HG03571 (cell line): ENCODE data around the gene CTSD.

ENCODE experiments used
- ATAC-seq: cut with Tn5 transposase; IDR thresholded peaks from one replicate; pipeline ENCODE4 v1.9.1; 2021; ENCODE audit not compliant: unreplicated experiment

The CTSD gene

GRCh38 chr11:1732418-1733008 is 31.2 kb downstream of the CTSD start:
- ATAC-seq: no peak

- no peak for ATAC-seq
These were observed 32.2 kb downstream of the CTSD start for GRCh38 chr11:1731451-1732059.

- ATAC-seq: no peak
These were observed 33.6 kb downstream of the CTSD start for GRCh38 chr11:1730059-1730629.

- ATAC-seq: no peak
These were observed 34.1 kb downstream of the CTSD start for GRCh38 chr11:1729692-1730011.

- ATAC-seq: no peak
These were observed 34.6 kb downstream of the CTSD start for GRCh38 chr11:1728931-1729691.

GRCh38 chr11:1728301-1728700 is 35.4 kb downstream of the CTSD start:
- no peak for ATAC-seq

GRCh38 chr11:1727861-1728260 is 35.9 kb downstream of the CTSD start:
- ATAC-seq: no peak

GRCh38 chr11:1727096-1727690 is 36.5 kb downstream of the CTSD start:
- ATAC-seq: no peak

GRCh38 chr11:1719781-1720180 is 43.9 kb downstream of the CTSD start:
- ATAC-seq: no peak

GRCh38 chr11:1718326-1718725 is 45.4 kb downstream of the CTSD start:
- no peak for ATAC-seq

- ATAC-seq: no peak
These were observed 46.0 kb downstream of the CTSD start for GRCh38 chr11:1717745-1718144.

- ATAC-seq: no peak
These were observed 48.5 kb downstream of the CTSD start for GRCh38 chr11:1714908-1715885.

GRCh38 chr11:1708716-1709115 is 55.0 kb downstream of the CTSD start:
- ATAC-seq: no peak

- ATAC-seq: no peak
These were observed 56.0 kb downstream of the CTSD start for GRCh38 chr11:1707751-1708150.

GRCh38 chr11:1706634-1707400 is 56.9 kb downstream of the CTSD start:
- no peak for ATAC-seq

GRCh38 chr11:1705126-1706052 is 58.3 kb downstream of the CTSD start:
- no peak for ATAC-seq

- ATAC-seq: no peak
These were observed 60.6 kb downstream of the CTSD start for GRCh38 chr11:1703146-1703545.
